GM18520 (cell line): Measurements from ENCODE around the gene SMG1.
"Not testable (repeated sequence)": the region's sequence is repeated elsewhere in the genome, so short reads cannot be mapped to it uniquely, and the experiment has no call there.

Experiments
- ATAC-seq: cut with Tn5 transposase; IDR thresholded peaks from one replicate; pipeline ENCODE4 v1.9.1; 2021; ENCODE audit not compliant: unreplicated experiment

The SMG1 gene

DNA sequence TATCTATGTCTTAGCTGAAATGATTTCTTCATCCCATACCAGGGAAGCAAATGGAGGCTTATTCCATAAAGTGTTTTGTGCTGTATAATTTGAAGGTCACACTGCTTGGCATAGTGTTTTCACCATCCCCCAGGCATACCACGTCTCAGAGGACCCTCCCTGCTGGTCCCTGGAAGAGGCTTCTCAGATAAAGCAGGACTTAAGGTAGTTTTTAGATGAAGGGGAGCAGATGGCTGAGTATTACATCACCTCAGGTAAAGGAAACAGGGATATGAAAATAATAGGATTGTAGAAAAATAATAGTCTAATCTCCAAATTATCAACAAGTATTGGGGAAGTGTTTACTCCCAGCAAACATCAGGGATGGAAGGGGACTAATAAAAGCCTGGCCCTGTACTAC lies 7.3 kb upstream of the SMG1 start:
- no peak for ATAC-seq

DNA sequence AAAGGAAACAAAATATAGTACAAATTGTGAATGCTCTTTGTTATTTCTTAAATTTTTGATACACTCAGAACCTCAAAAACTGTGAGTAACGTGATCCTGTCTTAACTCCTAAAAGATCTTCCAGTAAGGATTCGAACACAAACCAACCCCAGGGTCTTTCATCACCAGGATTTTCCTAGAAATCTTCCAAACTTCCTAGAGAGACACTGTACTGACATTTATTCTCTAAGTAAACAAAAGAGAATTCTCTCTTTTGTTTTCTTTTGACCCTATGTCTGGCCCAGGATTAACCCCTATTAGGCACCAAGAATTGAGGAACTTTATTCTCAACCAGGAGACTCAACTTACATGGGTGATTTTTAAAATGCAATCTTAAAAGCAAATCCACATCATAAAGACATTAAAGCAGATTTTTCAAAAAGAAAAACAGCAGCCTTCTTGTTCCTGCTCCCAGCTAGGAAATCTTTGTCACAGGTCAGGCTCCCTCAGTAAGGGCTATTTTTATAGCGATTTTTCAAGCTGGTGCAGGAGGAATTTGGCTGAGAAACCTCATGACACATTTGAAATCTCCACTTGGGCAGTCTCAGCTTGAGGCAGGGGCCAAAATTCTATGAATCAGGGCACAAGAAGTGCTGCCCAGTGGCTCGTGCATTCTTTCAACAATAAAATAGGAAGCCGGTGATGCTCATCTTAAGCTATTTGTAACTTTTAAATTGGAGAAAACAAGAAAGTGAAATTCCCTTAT lies 6.2 kb upstream of the SMG1 start:
- ATAC-seq: no peak

DNA sequence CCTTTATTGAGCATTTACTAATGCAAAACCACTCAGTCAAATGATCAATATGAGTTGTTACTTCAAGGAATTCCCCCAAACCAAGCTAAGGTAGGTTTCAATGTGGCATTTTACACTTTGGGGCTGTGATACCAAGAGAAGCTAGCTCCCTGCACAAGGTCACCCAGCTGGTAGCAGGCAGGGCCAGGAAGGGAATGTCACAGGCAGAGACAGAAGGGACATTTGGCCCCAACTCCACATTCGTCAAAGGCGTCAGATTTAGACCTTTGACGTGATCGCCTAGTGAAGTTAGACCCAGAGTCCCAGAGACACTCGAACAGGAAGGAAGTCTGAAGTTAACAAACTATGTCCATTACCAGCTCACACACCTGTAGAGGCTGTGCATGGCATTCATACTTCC lies 5.5 kb upstream of the SMG1 start:
- no peak for ATAC-seq

DNA sequence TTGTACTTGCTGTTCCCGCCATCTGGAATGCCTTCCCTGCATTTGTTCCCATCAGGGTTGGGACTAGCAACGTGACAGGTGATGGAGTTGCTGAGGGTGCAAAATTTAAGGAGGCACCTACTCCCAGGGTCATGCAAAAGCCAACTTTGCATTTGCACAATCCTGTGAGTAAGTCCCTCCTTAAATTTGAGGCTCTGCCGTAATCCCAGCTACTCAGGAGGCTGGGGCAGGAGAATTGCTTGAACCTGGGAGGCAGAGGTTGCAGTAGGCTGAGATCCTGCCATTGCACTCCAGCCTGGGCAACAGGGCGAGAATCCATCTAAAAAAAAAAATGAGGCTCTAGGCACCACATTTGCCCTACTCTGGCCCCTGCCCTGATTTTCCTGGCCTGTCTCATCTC lies 3.9 kb upstream of the SMG1 start:
- ATAC-seq: not testable (repeated sequence)

DNA sequence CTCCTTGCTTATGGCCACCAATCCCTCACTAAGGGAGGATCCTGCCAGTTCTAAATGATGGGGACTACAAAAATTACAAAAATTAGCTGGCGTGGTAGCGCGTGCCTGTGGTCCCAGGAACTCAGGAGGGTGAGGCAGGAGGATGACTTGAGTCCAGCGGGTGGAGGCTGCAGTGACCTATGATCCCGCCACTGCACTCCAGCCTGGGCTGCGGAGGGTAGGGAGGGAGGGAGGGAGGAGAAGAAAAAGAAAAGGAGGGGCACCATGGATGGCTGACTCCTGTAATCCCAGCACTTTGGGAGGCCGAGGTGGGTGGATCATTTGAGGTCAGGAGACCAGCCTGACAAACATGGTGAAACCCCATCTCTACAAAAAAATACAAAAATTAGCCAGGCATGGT lies 1.9 kb upstream of the SMG1 start:
- not testable (repeated sequence) for ATAC-seq

DNA sequence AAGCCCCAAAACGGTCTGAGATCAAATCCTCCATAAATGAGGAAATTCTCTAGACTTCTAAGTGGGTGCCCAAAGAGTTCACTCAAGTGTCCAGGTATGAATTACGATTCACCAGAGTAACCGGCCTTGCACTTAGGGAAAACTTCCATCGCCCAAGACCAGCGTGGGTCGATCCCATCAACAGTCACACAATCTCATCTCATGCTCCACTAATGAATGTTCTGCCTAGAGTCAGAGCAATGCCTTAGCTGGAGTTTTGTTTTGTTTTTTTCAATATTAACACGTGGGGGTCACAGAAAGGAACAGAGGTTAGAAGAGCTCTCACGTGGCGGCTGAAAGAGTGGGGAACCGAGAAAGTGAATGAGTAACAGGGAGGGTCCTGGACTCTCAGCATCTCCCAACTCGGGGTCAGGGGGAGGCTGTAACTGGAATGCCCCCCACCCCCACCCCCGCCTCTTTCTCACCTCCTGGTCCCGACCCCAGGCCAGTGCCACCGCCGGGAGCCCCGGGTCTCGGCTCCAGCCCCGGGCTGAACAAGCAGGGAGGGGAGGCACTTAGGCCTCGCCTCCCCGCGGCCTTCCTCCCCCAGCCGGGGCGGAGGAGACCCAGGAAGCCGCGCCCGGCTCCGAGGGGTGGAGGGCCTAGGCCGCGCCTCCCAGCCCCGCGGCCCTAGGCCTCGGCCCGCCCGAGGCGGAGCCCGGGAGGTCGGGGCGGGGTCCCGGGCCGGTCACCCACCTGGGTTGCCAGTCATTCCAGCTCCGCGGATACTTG lies 808 bp downstream of the SMG1 start:
- peak; percentile 24 for ATAC-seq

DNA sequence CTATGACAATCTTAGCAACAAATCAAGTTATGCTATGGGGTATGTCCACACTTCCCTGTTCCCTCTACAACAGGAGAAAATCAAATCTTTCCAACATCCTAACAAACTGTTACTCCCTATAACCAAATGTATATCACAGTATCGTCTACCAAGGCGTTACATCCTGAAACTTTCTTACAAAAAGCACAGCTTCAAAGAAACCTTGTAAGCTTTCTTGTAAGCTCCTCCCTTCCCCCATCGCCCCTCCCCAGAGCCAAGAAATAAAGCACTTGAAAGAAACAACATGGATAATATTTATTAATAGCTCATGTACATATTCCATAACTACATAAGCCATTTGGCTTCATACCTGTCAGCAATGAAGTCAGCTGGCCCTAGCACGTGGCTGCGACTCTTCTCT lies 2.3 kb downstream of the SMG1 start:
- not testable (repeated sequence) for ATAC-seq

DNA sequence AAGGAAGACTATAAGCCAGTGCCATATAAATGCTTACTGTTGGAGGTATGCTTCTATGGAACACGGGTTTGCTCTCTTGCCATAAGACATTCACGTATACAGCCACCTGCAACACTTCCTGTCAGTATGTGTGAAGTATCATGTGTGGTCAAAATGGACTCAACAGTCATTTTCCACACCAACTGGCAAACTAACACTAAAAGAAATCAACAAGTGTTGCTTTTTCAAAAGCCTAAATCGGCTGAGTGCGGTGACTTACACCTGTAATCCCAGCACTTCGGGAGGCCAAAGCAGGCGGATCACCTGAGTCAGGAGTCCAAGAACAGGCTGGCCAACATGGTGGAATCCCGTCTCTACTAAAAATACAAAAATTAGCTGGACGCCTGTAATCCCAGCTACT lies 3.1 kb downstream of the SMG1 start:
- ATAC-seq: not testable (repeated sequence)

DNA sequence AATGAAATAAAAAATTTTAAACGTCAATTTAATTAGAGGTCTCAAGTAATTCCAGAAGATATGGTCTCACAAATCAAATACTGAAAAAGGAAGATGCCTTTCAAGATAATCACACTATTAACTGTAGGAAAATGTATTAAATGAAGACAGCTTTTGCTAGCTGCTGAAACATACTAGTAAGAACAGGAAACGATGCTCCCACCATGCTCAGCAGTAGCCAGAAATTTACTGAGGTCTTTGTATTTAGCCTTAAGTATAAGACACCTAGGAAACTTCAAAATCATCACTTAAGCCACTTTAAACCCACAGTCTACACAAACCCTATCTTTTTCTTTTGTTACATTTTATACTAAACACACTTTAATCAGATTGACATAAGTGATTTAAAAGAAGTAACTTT lies 16.6 kb downstream of the SMG1 start:
- not testable (repeated sequence) for ATAC-seq

DNA sequence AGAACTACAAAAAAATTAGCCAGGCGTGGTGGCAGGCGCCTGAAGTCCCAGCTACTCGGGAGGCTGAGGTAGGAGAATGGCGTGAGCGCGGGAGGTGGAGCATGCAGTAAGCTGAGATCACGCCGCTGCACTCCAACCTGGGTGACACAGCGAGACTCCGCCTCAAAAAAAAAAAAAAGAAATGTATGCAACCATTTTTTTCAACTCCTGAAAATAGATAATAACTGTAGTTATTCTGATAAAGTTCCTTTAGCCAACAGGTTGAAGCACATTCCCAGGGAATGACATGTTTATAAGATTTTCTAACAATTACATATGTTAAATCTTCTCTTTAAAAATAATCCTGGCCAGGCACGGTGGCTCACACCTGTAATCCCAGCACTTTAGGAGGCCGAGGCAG lies 17.5 kb downstream of the SMG1 start:
- not testable (repeated sequence) for ATAC-seq

DNA sequence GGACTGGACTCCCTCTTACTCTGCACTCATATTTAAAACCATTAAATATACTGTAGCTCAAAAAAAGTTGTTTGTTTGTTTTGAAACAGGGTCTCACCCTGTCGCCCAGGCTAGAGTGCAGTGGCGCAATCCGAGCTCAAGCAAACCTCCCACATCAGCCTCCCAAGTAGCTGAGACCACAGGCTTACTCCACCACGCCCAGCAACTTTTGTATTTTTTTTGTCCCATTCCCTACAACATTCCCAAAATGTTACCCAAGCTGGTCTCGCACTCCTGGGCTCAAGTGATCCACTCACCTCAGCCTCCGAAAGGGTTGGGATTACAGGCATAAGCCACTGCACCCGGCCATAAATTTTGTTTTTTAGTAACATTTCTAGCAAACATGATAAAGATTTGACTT lies 23.4 kb downstream of the SMG1 start:
- not testable (repeated sequence) for ATAC-seq

DNA sequence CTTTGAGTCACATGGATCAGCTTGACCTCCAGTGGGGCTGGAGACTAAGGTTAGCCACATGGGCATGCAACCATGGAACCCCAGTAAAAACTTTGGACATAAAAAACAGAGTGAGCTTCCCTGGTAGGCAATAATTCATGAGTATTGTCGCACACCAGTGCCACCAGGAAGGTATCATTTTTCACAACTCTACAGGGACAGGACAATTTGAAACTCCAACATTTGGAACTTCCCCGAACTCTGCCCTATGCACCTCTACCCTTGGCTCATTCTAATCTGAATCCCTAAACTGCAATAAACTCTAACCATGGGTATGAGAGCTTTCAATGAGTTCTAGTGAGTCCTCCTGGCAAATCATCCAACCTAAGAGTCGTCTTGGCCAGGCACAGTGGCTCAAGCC lies 24.2 kb downstream of the SMG1 start:
- not testable (repeated sequence) for ATAC-seq

DNA sequence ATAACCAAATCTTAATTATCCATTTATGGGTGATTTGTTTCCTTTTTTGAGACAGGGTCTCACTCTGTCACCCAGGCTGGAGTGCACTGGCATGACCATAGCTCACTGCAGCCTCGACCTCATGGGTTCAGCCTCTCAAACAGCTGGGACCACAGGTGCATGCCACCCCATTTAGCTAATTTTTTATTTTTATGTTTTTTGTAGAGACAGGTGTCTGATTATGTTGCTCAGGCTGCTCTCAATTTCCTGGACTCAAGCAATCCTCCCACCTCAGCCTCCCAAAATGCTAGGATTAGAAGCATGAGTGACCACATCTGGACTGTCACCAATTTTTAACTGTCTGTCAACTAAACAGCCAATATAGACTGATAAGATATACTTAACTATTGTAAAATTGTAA lies 25.0 kb downstream of the SMG1 start:
- ATAC-seq: not testable (repeated sequence)

DNA sequence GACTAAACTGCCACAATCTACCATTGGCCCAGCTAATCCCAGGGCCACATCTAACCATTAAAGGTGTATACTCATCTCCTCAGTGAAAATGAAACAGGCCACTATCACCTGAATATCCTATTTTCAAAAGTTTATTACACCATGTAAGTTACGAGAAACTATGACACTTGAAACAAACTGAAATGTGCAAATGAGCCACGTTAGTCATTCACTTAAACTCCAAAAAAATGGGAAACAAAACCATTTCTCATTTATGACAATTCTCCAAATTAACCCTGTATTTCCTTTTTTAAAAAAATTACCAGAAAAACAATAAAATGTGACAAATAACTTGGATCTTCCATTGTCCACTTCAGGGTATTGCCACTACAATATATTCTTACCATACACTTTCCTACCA lies 41.8 kb downstream of the SMG1 start:
- not testable (repeated sequence) for ATAC-seq

DNA sequence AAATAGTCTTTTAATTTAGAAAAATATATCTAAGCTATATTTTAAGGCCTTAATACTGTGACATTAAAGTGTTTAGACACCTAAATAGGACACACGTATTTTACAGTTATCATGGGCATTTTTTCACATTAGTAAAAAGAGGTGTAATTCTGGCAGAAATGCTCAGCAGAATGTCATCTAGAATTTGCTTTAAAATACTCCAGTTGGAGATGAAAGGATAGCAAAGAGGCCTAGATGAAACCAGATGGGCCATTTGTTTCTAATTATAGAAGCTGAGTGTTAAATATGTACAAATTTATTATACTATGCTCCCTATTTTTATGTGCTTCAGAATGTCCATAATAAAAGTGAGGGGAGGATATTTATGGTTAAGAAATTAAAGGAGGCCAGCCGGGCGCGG lies 48.5 kb downstream of the SMG1 start:
- ATAC-seq: not testable (repeated sequence)

DNA sequence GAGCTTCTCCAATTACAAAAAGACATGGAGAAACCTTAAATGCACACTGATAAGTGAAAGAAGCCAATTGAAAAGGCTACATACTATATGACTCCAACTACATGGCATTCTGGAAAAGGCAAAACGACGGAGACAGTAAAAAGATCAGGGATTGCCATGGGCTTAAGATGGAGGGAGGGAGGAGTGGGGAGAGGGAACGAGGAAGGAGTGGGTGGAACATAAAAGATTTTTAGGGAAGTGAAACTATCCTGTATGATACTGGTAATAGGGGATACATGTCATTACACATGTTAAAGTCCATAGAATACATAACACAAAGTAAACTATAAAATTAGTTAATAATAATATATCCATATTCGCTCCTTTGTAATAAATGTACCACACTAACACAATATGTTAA lies 48.9 kb downstream of the SMG1 start:
- not testable (repeated sequence) for ATAC-seq

DNA sequence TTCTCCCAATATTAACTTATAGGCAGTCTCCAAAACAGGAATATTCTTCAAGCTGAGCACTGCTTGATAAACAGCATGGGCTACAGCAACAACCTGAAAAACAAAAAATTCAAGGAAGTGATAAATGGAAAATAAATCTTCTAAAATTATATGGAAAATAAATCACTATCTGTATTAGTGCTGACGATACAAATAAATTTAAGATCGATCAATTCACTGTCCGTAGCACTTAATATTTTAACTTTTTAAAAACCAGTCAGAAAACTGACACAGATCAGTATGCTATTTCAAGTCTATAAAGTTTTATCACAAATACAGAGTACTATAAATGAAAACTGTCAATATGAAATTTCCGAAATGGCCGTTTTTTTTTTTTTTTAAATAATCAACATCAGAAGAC lies 49.9 kb downstream of the SMG1 start:
- not testable (repeated sequence) for ATAC-seq

DNA sequence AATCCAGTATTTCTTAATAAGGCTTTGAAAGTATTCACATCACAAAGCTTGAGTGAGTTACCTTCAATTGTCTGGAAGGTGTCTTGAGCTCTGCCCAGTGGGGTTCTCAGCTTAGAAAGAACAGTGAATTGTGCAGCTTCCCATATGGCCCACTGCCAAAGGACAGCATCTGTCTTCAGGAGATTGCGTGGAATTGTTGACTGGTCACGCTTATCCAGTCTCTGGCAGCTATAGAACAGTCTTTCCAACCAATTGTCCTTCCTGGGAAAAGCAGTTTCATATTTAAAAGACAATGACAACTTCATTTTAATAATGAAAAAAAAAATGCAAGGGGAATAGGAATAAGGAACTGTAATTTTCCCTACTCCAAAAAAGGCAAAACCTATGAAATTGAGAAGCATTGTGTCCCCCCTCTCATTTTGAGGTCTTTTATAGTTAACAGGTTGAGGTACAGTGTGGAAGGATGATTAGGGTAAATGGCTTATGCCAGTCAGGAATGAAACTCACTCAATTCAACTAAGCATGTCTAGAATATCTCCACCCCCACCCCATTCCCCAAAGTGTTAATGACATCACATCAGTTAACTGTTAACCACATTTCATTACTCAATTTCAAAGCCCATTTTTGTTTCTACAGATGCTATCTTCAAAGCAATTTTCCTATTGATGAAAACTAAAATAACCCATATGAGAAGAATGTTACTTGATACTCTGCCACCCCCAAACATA lies 57.0 kb downstream of the SMG1 start:
- not testable (repeated sequence) for ATAC-seq

DNA sequence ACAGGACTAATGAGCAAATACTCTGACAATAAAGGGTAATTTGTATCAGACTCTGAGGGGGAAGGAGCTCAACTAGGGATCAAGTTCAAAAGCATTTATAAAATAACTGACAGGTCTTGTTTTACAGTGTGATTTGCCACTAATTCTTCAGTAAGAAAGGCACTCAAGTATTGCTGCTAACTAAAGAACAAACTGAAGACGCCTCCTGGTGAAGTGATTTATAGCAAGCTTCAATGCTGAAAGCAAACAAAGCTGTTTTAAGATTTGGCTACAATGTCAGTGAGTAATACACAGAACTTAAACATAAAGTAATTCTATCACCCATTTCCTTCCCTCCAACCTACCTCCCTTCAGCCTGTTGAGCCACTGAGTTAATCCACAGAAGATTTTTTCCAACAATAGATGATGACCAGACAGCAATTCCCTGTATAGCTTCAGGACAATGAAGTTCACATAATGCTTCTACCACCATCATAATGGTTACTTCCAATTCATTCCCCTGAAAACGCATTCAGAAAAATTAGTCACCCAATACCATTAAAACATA lies 59.9 kb downstream of the SMG1 start:
- not testable (repeated sequence) for ATAC-seq

DNA sequence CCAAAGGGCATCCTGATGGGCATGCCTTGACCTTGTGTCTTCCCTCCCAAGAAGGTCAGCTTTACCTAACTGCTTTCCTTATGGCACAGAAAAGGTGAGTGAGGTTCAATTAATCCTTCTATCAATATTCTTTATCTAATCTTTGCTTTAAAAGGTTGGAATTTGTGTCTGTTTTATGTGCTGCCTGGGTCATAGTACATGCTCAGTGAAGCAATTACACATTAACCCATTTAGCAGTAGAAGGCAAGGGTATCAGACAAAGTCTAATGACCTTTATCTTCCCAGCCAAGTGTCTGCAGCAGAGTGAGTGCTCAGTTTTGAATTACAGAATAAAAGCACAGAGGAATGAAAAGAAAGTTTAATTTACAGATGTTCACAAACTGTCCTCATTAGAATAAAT lies 63.3 kb downstream of the SMG1 start:
- ATAC-seq: not testable (repeated sequence)

DNA sequence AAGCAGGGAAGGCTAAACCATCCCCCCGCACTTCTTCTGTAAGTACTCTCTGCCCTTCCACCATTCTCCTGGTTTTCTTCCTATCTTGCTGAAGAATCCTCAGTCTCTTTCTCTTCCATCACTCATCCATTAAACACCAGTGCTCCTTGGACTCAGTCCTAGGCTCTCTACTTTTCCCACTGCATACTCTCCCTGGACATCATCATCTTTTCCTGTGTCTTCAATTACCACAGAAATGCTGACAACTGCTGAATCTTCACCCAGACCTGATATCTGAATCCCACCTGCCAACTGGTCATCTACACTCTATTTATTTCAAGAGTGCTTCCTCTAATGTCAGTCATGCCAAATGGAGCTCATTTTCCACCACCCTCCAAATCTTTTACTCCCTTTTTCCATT lies 71.0 kb downstream of the SMG1 start:
- ATAC-seq: no peak
